SKM-1 treated with dmso at 0.1 percent for 144 hours (cell line): ENCODE data around the gene MRPL18.
"Not testable (repeated sequence)": the region's sequence is repeated elsewhere in the genome, so short reads cannot be mapped to it uniquely, and the experiment has no call there.

Experiments
- DNase-seq: peaks from one replicate; lab custom pipeline; 2025; ENCODE audit not compliant: unreplicated experiment; lab: John Stamatoyannopoulos, UW

MRPL18 gene

DNA sequence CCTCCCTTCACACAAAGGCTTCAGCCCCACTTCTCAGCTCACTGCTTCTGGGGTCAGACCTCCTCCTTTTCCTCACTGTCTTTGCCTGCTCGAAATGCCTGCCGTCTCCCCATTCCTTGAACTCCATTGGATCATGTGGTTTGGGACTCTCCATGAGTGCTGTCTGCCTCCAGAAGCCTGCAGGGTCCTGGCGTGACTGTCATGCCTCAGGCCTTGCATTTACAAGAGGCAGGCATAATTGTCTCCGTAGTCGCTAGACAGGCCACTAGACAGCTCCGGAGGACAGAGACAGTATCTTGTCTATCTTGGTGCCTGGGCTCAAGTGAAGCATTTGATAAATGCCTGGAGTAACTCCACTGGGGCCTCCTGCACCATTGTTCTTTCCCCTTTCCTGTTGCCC lies 25.1 kb downstream of the MRPL18 start:
- no peak for DNase-seq

DNA sequence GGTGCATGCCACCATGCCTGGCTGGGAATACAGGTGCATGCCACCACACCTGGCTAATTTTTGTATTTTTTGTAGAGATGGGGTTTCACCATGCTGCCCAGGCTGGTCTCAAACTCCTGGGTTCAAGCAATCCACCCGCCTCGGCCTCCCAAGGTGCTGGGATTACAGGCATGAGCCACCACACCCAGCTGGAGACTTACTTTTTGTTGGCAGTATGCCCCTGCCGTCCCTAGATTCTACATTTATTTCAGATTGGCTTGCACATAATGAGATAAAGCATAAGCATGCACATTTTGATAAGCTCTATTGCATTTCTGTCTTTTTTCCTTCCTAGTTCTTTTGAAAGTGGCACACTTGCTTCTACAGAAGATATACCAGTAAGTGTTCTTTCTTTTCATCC lies 26.5 kb downstream of the MRPL18 start:
- DNase-seq, result not testable (repeated sequence)

DNA sequence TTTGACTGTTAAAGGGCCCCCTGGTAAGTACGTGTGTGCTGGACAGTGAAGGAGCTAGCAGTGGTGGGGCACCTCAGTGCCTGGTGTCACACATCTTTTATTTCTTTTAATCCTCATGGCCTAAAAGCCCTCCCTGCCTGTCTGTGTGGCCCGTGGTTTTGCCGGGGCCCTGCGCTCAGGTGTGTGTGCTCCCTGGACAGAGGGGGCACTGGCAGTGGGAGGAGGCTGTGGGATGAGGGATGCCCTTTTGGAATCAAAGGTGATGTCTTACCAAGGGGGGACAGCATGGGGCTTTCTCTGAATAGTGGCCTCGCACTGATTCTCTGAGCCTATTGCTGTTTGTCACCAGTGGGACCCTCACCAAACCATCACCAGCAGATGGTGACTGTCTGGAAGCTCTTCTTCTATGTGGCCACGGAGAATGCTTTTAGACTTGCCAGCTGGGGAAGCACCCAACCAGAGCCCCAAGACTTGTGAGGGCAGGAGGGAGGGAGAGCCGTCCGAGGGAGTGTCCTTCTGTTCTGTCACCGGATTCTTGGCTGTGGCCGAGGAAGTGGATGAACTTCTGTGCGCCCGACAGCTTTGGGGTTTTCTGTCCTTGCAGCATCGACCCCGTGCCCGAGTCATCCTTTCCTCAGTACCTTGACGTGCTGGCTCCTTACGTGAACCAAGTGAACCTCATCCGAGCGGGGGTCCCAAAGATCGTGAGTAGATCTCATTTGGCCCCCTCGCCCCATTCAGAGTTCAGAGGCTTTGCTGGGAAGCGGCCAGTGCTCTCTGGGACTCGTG lies 27.9 kb downstream of the MRPL18 start:
- DNase-seq, result no peak

DNA sequence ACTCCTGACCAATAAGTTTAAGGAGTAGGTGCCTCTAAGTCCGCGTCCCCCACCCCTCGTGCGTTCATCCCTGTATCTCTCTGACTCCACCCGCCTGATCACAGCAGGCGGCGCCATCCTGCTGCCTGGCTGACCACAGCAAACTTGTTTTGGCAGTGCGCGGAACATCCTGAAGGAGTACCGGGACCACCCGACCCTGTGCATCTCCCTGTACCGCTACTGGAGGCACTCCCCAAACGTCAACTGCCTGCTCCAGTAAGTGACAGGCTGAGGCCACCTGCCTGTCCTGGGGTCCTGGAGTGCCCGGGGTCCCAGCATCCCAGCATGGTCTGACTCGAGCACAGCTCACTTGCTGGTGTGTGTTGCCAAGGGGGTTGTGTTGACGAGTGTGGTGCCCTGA lies 28.8 kb downstream of the MRPL18 start:
- no peak for DNase-seq

DNA sequence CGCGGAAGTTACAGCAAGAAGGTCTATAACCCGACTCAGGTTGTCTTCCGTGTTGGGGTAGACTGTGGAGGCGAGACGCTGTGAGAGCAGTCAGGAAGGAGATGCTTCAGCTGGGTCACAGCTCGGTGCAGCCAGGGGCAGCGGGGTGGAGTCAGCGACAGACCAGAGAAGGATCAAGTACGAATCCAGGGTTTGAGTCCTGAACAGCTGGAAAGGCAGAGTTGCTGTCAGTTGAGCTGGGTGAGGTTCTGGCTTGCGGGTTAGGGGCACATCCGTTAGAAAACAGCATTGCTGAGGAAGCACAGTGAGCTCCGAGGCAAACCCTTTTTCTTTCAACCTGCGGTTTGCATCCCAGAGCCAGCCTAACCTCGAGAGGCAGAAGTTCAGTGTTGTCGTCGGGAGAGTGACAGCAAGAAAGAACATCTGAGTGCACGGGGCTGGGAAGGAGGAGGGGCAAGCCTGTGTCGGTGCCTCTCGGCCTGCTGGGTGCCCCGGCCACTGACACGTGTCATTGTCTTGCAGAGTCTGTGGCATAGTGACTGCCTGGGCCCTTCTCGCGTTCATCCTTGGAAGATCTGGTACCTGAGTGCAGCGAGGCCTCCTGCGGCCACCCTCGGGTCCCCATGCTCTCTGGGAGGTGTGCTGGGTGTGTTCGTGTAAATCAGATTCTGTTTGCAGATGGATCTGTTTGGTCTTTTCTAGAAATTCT lies 29.8 kb downstream of the MRPL18 start:
- peak; percentile 81 for DNase-seq

DNA sequence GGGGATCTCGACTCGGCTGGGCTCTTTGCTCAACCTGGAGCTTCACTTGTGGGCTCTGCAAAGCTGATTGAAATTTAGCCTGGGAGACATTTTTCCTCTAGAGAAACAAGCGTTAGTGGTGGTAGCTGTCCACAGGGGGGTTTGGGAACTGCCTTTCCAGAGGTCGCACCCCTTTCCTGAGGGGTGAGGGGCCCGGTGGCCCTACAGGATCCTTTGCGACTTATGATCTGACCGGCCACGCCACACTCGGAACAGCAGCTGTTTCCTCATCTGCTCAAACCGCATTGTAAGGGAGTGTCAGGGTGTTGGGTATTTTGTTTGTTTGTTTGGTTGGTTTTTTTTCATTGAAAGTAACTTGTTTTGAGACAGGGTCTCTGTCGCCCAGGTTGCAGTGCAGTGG lies 30.9 kb downstream of the MRPL18 start:
- no peak for DNase-seq

DNA sequence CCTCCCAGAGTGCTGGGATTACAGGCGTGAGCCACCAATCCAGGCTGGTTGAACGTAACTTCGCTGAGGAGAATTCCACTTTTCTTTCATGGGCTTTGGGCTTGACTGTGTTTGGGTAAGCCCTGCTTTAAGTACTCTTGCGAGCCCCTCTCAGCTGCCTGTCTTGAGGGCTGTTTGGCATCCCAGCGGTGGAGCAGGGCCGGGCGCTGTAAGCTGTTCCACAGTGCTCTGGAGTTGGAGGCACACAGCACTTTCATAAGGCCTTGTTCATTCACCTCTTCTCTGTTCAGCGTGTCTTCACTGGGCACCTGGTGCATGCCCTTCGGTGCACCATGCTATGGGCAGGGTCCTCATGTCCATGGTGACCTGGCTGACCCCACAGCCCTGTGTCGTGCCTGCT lies 31.5 kb downstream of the MRPL18 start:
- DNase-seq, result no peak

DNA sequence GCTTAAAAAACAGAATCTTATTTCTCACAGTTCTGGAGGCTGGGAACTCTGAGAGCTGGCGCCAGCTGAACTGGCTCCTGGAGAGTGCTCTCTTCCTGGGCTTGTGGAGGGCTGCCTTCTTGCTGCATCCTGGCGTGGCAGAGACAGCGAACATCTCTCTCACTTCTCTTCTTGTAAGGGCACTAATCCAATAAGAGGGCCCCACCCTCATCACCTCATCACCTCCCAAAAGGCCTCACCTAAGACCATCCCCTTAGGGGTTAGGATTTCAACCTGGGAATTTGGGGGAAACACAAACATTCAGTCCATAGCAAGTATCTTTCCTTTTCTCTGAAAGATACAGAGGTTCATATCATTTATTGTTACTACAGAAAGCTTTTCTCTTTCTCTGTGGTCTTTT lies 33.7 kb downstream of the MRPL18 start:
- DNase-seq, result no peak

DNA sequence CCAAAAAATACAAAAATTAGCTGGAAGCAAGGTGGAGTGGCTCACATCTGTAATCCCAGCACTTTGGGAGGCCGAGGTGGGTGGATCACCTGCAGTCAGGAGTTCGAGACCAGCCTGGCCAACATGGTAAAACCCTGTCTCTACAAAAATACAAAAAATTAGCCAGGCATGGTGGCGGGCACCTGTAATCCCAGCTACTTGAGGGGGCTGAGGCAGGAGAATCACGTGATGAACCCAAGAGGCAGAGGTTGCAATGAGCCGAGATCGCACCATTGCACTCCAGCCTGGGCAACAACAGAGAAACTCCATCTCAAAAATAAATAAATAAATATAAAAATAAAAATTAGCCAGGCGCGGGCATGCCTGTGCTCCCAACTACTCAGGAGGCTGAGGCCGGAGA lies 34.4 kb downstream of the MRPL18 start:
- not testable (repeated sequence) for DNase-seq

DNA sequence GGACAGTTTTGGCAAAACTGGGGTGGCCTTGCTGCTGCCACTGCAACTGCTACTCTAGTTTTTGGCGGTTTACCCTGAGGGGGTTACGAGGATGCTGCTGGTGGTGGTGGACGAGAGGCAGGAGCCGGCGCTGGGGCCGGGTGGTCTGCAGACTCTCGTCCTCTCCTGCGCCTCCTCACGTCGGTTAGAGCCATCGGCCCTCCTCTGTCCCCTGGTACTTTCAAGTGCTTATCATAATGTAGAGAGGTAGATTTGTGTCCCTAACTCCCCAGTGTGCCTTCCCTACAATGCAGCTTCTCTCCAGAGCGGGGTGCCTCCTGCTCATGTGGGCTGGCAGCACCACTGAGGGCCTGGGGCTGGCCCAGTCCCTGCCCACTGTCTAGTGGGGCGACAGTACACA lies 35.7 kb downstream of the MRPL18 start:
- DNase-seq, result no peak

DNA sequence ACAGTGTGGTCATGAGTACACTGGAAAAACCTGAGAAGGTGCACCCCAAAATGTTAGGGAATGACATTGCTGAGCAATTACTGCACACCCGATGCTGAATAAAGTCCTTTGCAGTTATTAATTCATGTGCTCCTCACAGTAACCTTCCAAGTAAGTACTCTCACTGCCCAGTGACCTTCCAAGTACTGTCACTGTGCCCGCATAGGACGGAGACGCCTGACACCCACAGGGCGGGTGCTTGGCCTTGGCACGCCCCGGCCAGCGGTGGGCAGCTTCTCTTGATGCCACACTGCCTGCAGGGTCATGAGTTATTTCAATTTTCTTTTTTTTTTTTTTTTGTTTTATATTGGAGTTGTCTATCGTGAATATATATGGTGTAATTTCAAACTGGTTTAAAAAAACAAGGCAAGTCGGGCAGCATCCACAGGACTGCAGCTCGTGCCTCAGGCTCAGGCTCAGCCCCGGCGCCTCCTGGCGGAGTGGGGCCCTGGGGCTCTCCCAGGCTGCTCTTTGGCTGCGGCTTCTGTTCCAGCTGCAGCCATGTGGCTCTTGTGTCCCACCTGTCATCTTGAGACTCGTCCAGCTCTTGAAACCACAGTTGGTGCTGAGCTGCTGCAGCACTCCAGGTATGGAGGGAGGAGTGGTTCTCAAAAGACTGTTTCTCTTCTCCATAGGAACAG lies 36.8 kb downstream of the MRPL18 start:
- DNase-seq, result no peak

DNA sequence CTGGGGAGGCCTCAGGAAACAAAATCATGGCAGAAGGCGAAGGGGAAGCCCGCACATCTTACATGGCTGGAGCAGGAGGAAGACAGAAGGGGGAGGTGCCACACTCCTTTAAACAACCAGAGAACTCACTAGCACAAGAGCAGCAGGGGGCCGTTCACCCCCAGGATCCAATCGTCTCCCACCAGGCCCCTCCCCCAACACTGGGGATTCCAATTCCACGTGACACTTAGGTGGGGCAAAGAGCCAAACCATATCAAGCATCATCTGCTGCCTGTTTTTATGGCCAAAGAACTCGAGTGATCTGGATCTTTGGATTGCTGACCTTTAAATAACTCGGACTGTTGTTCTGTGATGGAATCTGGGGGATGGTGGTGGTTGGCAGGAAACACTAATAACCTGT lies 37.8 kb downstream of the MRPL18 start:
- DNase-seq, result no peak

DNA sequence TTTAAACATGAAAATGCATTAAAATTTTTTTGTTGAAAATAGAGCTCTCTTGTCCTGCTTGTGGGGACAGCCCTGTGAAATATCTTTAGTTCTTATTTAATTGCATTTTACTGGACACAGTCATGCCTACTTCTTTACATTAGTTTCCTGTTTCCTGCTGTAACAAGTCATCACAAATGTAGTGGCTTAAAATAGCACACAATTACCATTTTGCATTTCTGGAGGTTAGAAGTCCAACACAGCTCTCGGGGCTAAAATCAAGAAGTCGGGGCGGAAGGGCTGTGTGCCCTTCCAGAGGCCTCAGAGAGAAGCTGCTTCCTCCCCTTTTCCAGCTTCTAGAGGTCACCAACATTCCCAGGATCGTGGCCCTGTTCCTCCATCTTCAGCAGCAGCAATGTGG lies 39.3 kb downstream of the MRPL18 start:
- DNase-seq, result peak; percentile 71

DNA sequence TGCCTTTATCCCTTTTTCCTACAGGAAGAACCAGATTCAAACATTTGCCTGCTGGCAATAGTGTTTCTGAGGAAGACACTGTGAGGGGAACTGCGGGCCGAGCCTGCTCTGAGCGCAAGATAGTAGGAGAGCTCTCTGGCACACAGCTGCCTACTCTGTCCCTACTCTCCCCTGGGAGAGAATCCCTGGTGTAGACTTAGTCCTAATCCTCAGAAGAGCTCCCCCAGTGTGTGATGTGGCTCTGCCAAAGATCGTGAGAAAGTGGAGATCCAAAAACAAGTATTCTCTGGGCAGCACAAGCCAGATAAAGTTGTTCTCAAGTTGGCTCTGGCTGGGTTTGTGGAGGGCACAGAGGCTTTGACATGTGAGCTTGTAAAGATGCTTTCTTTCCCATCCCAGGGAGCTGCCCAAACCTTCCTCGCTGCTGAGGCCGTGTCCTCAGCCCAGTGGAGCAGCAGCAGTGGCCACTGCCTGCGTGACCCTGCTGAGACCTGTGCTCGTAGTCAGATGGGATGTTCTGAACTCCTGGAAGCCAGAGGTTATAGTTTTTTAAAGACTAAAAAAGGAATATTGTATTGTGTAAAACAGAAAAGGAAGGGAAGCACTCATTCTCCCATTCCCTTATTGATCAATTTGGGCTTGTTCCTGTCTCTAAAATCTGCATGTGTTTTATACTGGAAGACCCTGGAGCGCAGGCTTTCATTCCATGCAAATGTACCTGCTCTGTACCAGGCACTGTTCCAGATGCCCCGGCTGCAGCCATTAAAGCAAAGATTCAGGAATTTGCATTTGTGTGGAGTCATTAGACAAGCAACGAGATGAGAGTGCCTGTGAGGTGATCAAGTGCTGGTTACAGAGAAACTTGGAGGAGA lies 40.5 kb downstream of the MRPL18 start:
- DNase-seq, result no peak

DNA sequence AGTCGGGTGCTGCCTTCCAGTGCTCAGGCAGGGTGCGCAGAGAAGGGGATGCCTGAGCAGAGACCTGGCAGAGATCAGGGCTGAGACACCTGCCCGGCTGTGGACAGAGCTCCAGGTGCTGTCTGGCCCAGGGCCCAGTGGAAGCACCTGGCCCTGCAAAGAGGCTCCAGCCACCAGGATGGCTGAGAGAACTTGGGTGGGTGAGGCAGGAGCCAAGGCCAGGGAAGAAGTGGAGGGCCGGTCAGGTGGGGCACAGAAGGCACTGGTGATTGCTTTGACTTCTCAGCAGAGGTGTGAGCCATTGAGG lies 41.1 kb downstream of the MRPL18 start:
- DNase-seq, result no peak

DNA sequence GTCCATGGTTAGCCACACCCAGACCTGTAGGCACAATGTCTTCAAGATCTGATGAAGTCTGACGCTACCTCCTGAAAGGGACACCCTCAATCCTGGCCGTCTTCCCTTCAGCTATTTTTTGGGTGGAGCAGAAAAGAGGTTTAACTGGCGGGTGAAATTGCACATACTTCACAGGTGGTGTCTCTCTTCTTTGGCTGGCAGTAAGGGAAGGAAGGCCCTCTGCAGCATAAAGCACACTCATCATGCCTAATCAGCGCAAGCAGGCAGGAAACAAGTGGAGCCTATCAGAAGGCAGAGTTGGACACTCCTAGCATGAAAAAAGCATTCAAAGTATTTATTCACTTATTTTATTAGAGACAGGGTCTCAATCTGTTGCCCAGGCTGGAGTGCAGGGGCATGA lies 42.7 kb downstream of the MRPL18 start:
- DNase-seq, result no peak

DNA sequence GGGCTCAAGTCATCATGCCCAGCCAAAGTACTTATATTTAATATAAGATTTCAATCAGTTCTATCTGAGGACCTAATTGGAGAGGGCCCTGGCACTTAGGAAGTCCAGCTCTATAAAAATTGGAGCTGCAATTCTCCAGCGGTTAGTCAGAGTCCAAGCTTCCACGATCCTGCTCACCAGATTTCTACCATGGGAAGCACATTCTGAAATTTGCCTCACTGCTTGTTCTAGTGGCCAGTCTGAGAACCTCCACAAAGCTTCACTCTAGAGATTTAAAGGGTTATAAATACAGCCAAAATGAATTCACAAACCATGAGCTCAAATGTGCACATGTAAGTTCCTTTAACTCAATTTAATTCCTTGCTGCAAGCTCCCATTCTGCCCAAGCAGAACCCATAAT lies 43.3 kb downstream of the MRPL18 start:
- DNase-seq, result no peak

DNA sequence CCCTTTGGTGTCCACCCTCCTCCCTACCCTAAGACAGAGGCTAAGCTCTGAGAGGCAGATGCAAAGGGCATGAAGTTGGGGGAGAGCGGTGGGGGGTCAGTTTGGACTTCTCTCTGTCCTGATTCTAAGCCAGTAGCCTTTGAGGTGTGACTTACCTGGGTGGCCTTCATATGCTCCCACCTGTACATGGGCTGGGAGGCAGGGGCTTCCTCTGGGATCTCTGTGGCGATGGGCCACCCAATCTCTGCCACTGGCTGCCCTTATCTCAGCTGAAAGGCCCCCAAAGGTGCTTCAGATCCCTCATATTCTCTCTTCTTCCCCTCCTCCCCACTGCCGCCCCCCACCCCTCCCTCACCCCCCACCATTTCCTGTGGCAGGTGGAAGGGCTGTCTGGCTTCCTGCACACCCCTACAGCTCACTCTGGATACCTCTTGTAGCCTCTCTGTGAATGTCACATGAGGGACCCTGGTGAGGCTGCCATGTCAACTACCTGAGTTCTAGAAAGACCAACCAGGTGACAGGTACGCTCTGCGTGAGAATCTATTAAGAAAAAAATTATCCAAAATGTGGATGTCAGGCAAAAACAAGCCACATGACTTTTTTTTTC lies 43.8 kb downstream of the MRPL18 start:
- no peak for DNase-seq

DNA sequence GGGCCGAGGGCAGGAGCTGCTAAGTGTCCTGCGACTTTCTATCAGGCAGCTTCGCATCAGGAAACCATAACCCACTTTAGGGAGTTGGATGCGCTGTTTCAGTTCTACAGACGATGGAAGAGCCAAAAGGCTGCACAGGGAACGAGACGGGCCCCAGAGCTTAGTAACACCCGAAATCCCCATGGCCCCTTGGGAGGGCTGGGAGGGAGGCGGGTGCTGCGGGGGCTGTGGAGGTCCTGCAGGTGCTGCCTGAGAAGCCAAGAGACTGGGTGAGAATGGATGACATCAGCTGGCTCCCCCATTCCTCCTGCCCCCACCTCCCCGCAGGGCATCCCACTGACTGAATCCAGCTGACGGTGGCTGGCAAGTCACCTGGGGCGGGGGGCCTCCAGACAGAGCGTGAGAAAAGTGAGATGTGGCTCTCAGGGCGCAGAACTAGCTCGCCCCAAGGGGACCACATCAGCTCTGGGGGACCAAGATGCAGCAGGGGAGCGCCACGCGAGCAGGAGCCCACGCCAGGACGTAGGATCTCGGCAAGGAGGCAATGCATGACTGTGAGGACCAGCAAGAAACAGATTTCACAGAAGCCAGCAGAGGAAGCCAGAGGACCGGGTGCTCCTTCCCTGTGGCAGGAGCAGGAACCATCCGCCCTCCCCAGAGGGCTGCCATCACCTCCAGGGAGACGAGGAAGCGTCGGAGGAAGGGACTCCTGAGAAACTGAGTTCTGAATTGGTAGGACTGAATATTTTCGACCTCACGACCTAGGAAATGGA lies 46.6 kb downstream of the MRPL18 start:
- DNase-seq, result no peak

DNA sequence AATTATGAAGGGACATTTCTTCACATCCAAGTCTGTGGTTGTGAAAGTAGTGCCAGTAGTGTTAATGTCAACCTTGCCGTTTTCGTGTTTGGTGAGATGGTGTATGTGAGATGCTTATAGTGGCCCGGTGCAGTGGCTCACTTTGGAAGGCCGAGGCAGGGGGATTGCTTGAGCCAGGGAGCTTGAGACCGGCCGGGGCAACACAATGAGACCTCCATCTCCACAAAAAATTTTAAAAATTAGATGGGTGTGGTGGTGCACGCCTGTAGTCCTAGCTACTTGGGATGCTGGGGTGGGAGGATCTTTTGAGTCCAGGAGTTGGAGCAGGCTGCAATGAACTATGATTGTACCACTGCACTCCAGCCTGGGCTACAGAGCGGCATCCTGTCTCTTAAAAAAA lies 47.2 kb downstream of the MRPL18 start:
- no peak for DNase-seq
